ENCODE measurements around the gene MAGI2.
"Not testable (repeated sequence)": the region's sequence is repeated elsewhere in the genome, so short reads cannot be mapped to it uniquely, and the experiment has no call there.

MAGI2 gene

DNA sequence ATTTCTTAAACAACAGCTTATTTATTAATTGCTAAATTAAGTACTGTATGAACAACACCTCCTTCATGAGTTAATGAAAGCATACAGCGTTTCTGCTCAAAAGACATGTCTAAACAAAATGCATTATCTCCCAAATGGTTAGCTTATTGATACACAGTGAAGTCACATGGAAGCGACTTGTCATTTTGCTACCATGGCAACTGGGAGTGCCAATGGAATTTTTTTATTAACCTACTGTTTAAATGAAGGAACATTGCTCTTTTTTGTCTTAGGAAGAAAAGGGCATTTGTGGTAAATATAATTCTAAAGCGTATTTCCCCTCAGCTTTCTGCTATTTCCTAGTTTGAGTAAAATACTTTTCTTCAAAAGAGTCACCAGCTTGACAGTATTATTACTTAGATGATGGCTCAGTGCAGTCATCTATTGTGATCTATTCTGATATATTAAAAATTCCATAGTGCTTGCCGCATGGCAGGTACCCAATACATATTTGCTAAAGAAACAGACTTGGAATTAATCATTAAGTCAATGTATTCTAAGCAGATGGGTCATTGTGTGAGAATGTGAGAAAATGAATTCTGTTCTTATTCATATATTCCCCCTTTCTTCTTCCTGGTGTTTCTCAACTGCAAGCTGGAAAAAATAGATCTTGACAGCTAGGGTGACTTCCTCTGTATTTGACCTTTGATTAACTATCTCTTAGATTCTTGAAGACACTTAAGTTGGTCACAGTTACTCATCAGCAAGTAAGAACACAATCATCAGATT lies 818.3 kb downstream of the MAGI2 start:
- DNase-seq (ENCODE audit: low spot score): no peak

DNA sequence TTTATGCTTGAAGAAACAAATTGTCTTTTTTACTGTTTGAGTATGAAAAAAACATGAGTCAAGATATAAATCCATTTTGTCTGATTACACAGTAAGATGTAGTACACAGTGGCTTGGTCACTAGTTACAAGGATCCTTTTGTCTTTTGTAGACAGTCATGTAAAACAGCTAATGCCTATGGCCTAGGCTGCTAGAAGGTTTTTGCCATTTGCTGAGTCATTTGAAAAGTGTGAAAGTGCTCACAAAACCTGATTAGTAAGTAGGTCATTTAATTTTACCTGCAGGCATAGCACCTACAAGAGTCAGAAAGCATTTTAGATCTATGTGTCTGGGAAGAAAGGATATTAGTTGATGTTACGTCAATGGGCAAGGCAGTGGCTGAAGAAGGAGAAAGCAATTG lies 819.4 kb downstream of the MAGI2 start:
- no peak for DNase-seq (ENCODE audit: low spot score)

DNA sequence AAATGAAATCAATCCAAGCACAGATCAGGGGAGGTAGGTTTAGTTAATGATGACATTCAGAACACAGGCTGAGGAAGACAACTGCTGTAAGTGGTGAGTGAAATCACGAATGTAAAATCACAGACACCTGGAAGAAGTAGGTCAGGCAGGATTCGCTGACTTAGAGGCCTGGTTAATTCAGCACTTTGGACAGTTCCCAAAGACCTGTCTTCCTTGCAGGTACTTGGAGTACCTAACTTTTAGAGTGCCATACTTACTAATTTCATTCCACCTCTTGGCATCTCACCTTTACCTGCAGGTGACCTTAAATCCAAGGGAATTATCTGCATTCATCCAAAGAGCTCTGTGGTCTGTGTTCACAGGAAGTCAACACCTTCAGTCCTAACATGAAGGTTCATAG lies 832.5 kb downstream of the MAGI2 start:
- DNase-seq (ENCODE audit: low spot score): no peak

DNA sequence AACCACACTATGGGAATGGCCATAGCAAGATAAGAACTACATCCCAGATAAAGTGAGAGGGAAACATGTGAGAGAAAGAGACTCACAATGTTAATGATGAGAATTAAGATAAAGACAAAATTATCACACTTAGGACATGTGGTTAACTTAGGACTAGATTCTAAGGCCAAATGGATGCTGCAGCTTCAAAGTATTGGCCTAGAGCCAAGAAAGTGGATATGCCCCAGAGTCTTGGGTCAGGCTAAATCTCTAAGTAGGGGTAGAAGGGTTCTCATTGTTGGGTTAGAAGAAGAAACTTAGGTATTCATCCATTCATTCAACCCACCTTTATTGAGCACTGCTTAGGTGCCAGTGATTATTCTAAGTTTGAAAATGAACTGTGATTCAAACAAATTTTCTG lies 836.9 kb downstream of the MAGI2 start:
- no peak for DNase-seq (ENCODE audit: low spot score)

DNA sequence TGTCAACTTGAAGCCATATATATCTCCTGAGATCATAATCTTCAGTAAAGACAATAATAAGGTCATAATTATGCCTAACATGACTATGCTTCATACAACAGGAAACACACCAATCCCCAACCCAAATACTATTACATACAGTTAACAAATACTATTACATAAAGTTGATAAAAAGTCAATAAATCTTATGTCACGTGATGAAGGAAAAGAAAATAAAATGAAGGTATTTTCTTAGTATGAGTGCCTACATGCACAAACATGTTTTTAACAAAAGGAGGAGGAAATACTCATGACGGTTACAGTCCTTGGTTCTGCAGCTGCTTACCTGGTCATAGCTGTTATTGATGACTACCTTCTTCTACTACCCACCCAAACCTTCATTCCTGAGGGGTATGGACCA lies 844.2 kb downstream of the MAGI2 start:
- no peak for DNase-seq (ENCODE audit: low spot score)

DNA sequence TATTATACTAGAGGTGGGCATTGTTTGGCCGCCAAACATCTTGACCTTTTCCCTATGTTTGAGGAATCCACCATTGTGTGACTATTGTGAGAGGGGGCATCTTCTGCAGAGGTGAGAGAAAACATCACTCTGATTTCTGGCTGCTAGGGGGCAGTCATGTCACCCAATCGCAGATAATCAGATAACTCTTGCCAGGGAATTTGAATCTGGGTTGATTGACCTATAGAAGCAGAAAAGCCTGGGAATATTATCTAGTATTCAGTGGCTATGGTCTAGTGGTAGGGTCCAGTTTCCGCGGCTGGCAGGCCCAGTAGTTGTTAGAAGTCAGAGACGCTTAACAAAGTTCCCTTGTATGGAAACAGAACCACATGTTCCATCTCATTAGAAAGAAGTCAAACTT lies 846.4 kb downstream of the MAGI2 start:
- DNase-seq (ENCODE audit: low spot score): peak; percentile 54

DNA sequence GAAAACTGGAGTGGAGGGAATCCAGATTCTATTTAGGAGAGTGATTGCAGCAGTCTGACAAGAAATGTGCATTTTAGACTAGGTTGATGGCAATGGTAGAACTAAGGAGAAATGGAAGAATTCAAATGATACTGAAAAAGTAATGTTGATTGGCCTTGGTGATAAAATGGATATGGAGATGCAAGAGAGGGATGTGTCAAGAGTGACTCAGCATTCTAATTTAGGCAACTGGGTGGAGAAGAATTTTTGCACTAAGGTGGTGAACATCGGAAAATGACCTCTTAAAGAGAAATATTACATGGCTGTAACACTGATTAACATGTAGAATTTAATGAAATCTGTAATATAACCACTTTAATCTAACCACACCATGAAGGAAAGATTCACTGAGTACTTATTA lies 848.3 kb downstream of the MAGI2 start:
- DNase-seq (ENCODE audit: low spot score): no peak

DNA sequence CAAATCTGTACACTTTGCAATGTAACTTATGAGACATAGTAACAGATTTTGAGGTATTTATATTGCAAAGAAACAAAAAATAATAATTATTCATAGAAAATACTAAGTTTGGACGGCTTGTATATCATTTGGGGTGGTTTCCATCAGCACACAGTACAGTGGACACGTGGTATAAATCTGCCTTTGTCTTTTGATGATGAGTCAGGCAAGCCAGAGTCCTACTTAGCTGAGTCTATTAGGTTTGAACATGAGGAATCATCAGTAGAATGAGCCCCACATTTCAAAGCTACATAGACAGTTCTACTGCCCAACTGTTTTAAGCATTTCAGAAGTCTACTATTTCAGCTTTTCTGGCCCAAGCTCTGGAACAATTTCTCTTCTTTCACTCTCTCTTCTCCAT lies 851.7 kb downstream of the MAGI2 start:
- no peak for DNase-seq (ENCODE audit: low spot score)

DNA sequence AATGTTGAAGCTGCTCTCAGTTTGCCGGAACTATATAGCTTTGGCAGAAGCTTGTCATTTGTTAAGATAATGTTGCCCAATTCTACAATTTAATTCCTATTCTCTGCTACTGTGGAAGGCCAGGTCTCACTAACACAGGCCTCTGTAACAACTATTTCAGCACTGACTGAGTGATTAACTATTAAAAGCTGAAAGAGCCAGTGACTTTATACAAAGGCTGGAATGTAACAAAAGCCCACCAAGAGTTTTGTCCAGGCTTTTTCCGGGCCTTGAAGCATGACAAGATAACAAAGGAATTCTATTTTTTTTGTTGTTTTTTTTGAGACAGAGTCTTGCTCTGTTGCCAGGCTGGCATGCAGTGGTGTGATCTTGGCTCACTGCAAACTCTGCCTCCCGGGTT lies 859.3 kb downstream of the MAGI2 start:
- no peak for DNase-seq (ENCODE audit: low spot score)

DNA sequence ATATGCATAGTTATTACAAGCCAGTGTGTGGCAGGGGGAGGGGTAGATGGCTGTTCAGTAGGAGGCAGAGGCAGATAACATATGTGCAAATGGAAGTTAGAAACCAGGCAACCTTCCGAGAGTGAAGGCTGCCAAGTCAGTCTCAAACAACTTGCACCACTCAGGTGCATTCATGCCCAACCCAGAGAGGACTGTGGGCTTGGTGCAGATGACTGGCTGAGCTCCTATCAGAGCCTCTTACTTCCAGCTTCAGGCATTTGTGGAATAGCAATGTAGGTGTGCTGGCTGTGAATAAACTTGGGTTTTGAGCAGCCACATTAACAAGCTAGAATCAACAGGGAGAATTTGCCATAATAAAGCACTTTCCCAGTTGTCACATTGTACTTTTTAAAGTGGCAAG lies 865.1 kb downstream of the MAGI2 start:
- DNase-seq (ENCODE audit: low spot score): no peak

DNA sequence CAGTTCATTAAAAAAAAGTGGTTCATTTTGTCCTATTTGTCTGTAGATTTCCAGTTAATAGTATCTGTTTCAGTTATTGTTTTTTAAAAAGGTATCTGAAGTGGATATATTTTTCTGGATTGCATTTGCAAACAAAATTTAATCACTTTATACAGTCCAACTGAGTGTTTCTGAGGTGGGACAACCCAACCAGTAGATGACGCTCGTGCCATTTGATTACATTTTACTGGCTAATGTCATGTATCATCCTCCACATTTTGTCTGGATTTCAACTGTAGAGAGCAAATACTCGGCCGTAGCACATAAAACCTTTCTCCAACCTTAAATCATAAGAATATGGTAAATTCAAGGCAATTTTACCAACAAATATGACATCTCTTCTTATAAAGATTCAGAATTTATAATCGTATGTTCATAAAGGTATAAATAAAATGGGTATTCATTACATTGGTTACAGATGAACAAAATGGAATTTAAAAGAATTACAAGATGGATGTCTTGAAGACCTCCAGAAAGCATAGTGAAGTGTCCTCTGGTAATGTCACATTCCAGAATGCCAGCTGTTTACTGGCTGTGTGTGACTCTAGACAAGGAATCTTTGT lies 865.9 kb downstream of the MAGI2 start:
- peak; percentile 36 for DNase-seq (ENCODE audit: low spot score)

DNA sequence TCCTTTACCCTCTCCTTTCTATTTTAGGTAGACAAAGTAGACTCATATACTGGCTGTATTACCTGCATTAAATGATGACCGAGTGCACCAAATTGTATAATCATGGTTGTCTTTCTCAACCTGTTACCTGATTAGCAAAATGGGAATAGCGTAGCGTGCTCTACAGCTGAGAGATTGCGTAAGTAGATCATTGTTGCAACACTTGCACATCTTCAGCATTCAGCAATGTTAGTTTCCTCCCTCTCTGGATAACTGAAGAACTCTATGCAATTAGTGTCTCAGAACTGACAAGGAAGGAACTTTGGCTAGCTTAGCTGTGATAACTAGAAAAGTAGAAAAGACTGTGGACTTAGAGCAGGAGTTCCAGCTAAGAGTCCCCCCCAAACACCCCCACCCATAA lies 867.5 kb downstream of the MAGI2 start:
- DNase-seq (ENCODE audit: low spot score): no peak

DNA sequence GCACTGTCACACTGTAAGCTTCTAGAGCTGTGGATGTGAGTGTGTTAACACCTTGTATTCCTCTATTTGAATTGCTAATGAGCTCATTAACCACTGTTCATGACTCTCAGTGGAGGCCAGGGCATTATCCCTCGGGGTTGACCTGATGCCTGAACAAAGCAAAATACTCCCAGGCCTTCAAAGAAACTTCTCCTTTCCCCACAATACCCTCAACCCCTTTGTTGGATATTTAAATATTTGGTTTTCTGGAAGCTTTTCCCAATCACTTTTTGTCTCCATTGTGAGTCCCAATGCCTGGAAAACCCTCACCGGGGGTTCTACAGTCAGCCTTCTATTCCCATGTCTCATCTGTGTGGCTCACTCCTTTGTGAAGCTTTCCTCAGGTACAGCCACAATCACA lies 874.8 kb downstream of the MAGI2 start:
- DNase-seq (ENCODE audit: low spot score): no peak

DNA sequence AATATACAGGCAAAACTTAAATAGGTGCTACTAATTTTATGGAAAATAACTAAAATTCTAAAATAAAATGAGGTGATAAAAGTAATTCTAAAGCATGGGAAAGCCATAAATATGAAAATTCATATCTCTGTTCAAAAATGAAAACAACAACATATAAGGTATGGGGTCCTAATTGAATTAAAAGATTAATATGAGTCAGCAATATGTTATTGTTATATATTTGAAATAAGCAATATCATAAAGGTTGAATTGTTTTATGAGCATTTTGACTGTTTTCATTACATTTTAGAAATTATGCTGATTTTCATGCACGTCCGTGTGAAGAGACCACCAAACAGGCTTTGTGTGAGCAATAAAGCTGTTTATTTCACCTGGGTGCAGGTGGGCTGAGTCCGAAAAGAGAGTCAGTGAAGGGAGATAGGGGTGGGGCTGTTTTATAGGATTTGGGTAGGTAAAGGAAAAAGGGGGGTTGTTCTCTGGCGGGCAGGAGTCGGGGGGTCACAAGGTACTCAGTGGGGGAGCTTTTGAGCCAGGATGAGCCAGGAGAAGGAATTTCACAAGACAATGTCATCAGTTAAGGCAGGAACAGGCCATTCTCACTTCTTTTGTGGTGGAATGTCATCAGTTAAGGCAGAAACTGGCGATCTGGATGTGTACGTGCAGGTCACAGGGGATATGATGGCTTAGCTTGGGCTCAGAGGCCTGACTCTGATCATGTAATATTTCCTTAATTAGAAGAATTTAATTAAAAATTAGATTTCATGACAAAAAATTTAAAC lies 876.1 kb downstream of the MAGI2 start:
- not testable (repeated sequence) for DNase-seq (ENCODE audit: low spot score)

DNA sequence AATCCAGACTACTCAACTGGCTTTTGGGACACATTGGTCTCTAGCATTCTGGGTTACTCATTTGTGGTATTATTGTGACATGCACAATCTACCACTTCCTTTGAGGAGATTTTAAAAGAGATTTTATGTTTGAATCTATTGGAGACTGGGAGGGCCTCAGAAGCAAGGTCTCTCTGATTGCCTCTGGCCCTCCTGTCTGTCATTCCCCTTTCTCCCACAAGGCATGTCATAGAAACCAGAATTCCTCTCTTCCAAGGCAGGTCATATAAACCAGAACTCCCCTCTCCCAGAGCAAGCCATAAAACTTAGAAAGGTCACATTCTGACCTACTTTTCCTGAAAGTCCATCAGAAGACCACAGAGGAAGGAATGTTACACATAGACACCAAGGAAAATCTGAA lies 877.2 kb downstream of the MAGI2 start:
- DNase-seq (ENCODE audit: low spot score): no peak

DNA sequence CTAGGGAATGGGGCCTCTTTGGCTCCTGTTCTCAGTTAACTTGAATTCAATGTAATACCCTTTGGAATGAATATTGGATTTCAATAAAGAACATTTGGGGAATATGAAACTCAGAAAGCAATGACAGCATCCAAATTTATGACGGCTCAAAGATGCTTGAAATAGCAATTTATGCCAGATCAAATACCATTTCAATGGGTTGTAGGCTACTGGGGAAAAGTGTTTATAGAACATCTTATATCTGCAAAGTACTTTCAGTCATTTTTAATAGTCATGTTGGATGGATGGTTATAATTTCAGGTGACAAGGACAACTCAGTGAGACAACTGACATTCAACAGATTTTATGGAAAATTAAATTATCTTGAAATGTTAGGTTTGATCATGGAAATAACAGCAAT lies 882.2 kb downstream of the MAGI2 start:
- no peak for DNase-seq (ENCODE audit: low spot score)

DNA sequence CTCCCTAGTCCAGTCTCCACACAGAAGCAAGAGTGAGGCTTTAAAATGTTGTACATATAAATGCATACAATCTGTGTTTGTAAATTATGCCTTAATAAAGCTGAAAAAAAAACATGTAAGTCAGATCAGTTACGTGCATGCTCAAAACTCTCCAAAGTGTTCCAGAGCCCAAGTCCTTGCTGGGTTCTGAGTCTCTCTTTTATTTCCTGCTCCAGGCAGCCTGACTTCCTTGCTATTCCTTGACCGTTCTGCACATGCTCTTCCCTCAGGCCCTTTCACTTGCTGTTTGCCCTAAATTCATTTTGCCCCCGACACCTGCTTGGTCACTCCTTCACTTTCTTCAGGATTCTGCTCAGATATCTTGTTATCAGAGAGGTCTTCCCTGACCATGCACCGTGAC lies 884.8 kb downstream of the MAGI2 start:
- no peak for DNase-seq (ENCODE audit: low spot score)

DNA sequence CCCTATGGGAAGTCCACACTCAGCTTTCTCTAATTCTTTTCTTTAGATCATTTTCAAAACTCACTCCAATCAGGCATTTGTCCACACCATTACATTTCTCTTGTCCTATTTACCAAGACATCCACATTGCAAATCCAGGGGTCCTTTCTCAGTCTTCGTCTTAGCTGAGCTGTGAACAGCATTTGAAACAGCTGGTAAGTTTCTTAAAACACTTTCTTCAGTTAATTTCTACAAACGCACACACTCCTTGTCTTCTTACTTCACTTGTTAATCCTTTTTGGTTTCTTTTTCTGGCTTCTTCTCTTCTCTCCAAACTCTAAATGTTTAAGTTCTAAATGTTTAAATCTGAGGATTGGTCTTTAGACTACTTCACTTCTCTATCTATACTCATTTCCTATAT lies 885.6 kb downstream of the MAGI2 start:
- DNase-seq (ENCODE audit: low spot score): no peak

DNA sequence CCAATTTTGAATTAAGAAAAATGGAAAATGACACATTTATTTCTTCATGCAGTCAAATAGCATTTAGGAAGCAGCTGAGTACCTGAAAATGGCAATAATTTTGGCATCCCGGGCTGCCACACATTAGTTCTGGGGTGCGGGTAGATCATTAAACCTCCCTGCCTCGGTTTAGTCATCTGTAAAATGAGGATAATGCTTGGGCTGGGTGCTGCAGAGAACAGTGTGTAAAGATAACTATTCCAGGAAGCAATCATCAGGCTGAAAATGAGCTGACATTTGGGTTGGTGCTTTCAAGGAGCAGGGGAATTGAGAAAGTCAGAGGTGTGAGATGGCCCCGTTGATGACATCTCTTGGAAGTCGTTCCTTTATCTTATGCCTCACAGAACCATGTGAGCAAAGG lies 887.7 kb downstream of the MAGI2 start:
- DNase-seq (ENCODE audit: low spot score): no peak

DNA sequence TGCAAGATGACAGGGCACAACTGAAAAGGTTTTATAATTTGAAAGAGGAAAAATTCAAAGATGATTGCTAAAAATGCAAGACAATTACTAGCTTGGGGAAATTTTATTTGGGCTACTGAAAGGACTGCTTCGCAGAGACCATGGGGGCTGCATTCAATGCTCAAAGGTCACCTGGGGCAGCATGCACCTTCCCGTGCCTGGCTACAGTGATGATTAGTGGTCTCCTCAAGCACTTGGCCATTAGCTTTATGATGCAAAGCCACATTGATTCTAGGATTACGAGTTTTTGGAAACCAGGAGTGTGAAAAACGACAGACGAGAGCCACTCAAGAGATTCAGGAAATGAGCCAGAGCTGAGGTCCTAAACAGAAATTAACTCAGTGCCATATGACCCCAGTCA lies 890.3 kb downstream of the MAGI2 start:
- DNase-seq (ENCODE audit: low spot score): no peak

DNA sequence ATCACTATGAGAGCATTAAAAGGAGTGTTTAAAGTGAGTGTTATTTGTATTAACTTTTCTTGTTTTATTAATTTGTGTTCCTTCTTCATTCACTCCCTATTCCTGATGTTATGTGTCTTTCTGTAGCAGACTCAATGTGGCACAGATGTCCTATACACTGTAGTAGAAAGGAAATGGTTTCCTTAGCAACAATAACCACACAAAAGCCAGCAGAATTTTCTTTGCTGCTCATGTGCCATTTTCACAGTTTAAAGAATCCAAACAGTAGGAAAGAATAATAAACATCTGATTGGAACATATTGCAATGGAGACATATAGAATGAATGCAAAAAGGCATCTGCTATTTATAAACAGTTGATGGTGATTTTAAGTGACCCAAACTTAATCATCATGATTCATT lies 891.3 kb downstream of the MAGI2 start:
- no peak for DNase-seq (ENCODE audit: low spot score)

DNA sequence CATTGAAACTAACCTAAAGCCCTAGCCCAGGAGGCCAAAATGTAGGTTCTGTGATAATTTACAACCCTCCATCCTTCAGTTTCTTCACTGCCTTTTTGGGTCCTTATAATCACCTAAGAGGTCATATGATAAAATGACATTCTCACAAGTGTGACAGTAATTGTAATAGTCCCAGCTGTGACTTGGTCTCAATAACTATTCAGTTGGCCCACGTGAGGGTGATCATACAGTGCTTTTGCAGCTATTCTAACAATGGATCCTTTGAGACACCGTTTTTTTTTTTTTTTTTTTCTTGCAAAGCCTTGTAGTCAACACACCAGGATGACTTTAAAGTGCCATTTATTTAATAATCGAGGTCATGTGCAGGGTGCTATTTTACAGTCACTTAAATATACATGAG lies 894.9 kb downstream of the MAGI2 start:
- DNase-seq (ENCODE audit: low spot score): no peak

DNA sequence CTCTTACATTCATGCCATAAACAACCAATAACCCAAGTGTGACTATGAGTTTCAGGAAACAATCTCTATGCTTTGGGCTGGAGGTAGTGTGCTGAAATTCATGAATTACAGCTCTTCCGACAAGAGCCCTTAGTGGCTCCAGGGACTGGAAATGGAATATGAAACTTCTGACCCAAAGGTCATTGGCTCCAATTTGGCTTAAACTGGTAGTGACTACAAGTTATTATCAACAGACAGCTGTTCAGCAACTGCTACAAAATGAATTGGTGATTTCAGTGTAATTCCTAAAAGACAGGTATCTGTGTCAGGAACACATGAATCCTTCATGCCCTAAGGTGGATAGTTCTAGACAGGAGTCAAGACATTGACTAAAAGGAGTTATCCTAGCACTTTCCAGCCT lies 909.5 kb downstream of the MAGI2 start:
- no peak for DNase-seq (ENCODE audit: low spot score)
